Measurements from ENCODE around the gene AURKAIP1. TPM values are rescaled to one million over a fixed set of nuclear protein-coding genes. Genes with fewer than 3 reads are reported as not detected.

The AURKAIP1 gene
- total RNA-seq, 1 experiment from 2014 or later: 49.1 TPM

DNA sequence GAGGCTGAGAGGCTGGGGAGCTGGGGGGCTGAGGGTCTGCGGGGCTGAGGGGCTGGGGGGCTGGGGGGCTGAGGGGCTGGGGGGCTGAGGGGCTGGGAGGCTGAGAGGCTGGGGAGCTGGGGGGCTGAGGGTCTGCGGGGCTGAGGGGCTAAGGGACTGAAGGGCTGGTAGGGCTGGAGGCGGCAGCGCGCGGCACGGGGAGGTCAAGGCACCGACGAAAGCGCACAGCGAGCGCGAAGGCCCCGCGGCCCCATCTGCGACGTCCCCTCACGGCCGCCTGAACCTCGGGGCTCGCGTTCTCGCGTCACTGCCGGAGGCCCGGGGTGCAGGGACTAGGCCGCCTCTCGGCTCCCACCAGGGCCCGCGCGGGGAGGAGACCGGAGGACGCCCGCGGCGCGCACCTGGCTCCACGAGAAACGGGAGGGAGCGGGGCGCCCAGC, 50.9 kb downstream of the AURKAIP1 start:
- Histone ChIP-seq H3K27me3 (ENCODE audit: low read length) (no peaks in the 10 kb centered on the region), H3K9me2 (replicated peaks; ENCODE audit: insufficient read depth, low read length) (no peaks in the 10 kb centered on the region), H2AFZ (ENCODE audit: low read length) (no peak overlapping the region), H4K20me1 (ENCODE audit: insufficient read depth, low read depth, low read length) (peaks cover 31% of the 10 kb centered on the region), H3K9me3 (ENCODE audit: low read length) (no peaks in the 10 kb centered on the region), H3K9ac (ENCODE audit: low read length) (peak overlapping the region; percentile 97), H3K79me2 (ENCODE audit: low read length) (peaks cover 67% of the 10 kb centered on the region), H3K27ac (ENCODE audit: low read length) (no peak overlapping the region), H3K4me2 (ENCODE audit: low read depth, low read length, poor library complexity, severe bottlenecking) (peak overlapping the region; percentile 79), H3K4me3 (ENCODE audit: low read length) (peak overlapping the region; percentile 82), H3K36me3 (ENCODE audit: insufficient read depth, low read length) (no peaks in the 10 kb centered on the region), H3K4me1 (ENCODE audit: low read length) (peaks cover 51% of the 10 kb centered on the region)
- DNase-seq: no peak

Other genes with a start within 250 kb of the AURKAIP1 start
- 0.18 TPM in 1 of 2 replicates, not detected in the other for gene TTLL10, start 201.3 kb downstream of the AURKAIP1 start, total RNA-seq (2014; rRNA removed; shearing (Covaris generic); ENCODE audit: low replicate concordance)
- 0.30 and 0.90 TPM in 2 replicates for gene TNFRSF18, start 168.6 kb downstream of the AURKAIP1 start, total RNA-seq (2014; rRNA removed; shearing (Covaris generic); ENCODE audit: low replicate concordance)
- not detected in 2 replicates for gene TNFRSF4, start 161.1 kb downstream of the AURKAIP1 start, total RNA-seq (2014; rRNA removed; shearing (Covaris generic); ENCODE audit: low replicate concordance)
- 25.6 and 42.0 TPM in 2 replicates for gene SDF4, start 143.2 kb downstream of the AURKAIP1 start, total RNA-seq (2014; rRNA removed; shearing (Covaris generic); ENCODE audit: low replicate concordance)
- 8.6 and 17.7 TPM in 2 replicates for gene B3GALT6, start 143.0 kb downstream of the AURKAIP1 start, total RNA-seq (2014; rRNA removed; shearing (Covaris generic); ENCODE audit: low replicate concordance)
- 2.2 and 2.5 TPM in 2 replicates for gene C1QTNF12, start 128.5 kb downstream of the AURKAIP1 start, total RNA-seq (2014; rRNA removed; shearing (Covaris generic); ENCODE audit: low replicate concordance)
- gene UBE2J2, start 101.4 kb downstream of the AURKAIP1 start, total RNA-seq (2014; rRNA removed; shearing (Covaris generic); ENCODE audit: low replicate concordance): 46.1 and 59.3 TPM in 2 replicates
- 1.2 and 1.4 TPM in 2 replicates for gene SCNN1D, start 94.8 kb downstream of the AURKAIP1 start, total RNA-seq (2014; rRNA removed; shearing (Covaris generic); ENCODE audit: low replicate concordance)
- gene ACAP3, start 67.3 kb downstream of the AURKAIP1 start, total RNA-seq (2014; rRNA removed; shearing (Covaris generic); ENCODE audit: low replicate concordance): 28.1 and 94.6 TPM in 2 replicates
- gene PUSL1, start 66.6 kb downstream of the AURKAIP1 start, total RNA-seq (2014; rRNA removed; shearing (Covaris generic); ENCODE audit: low replicate concordance): 14.9 and 45.1 TPM in 2 replicates
- gene INTS11, start 50.5 kb downstream of the AURKAIP1 start, total RNA-seq (2014; rRNA removed; shearing (Covaris generic); ENCODE audit: low replicate concordance): 69.8 and 168 TPM in 2 replicates
- 35.0 and 74.7 TPM in 2 replicates for gene CPTP, start 50.4 kb downstream of the AURKAIP1 start, total RNA-seq (2014; rRNA removed; shearing (Covaris generic); ENCODE audit: low replicate concordance)
- 49.2 and 82.6 TPM in 2 replicates for gene TAS1R3, start 43.9 kb downstream of the AURKAIP1 start, total RNA-seq (2014; rRNA removed; shearing (Covaris generic); ENCODE audit: low replicate concordance)
- gene DVL1, start 25.8 kb downstream of the AURKAIP1 start, total RNA-seq (2014; rRNA removed; shearing (Covaris generic); ENCODE audit: low replicate concordance): 36.0 and 104 TPM in 2 replicates
- gene MXRA8, start 16.7 kb downstream of the AURKAIP1 start, total RNA-seq (2014; rRNA removed; shearing (Covaris generic); ENCODE audit: low replicate concordance): not detected in 2 replicates
- gene CCNL2, start 24.1 kb upstream of the AURKAIP1 start, total RNA-seq (2014; rRNA removed; shearing (Covaris generic); ENCODE audit: low replicate concordance): 97.9 and 152 TPM in 2 replicates
- 136 and 151 TPM in 2 replicates for gene MRPL20, start 32.1 kb upstream of the AURKAIP1 start, total RNA-seq (2014; rRNA removed; shearing (Covaris generic); ENCODE audit: low replicate concordance)
- gene ANKRD65, start 46.1 kb upstream of the AURKAIP1 start, total RNA-seq (2014; rRNA removed; shearing (Covaris generic); ENCODE audit: low replicate concordance): not detected in 2 replicates
- gene VWA1, start 60.5 kb upstream of the AURKAIP1 start, total RNA-seq (2014; rRNA removed; shearing (Covaris generic); ENCODE audit: low replicate concordance): not detected in 2 replicates
- 0.51 TPM in 1 of 2 replicates, not detected in the other for gene ATAD3C, start 74.5 kb upstream of the AURKAIP1 start, total RNA-seq (2014; rRNA removed; shearing (Covaris generic); ENCODE audit: low replicate concordance)
- 13.9 and 37.2 TPM in 2 replicates for gene ATAD3B, start 96.6 kb upstream of the AURKAIP1 start, total RNA-seq (2014; rRNA removed; shearing (Covaris generic); ENCODE audit: low replicate concordance)
- gene ATAD3A, start 137.0 kb upstream of the AURKAIP1 start, total RNA-seq (2014; rRNA removed; shearing (Covaris generic); ENCODE audit: low replicate concordance): 12.5 and 52.1 TPM in 2 replicates
- gene TMEM240, start 165.4 kb upstream of the AURKAIP1 start, total RNA-seq (2014; rRNA removed; shearing (Covaris generic); ENCODE audit: low replicate concordance): 2.6 TPM in 1 of 2 replicates, not detected in the other
- gene SSU72, start 199.7 kb upstream of the AURKAIP1 start, total RNA-seq (2014; rRNA removed; shearing (Covaris generic); ENCODE audit: low replicate concordance): 70.9 and 80.6 TPM in 2 replicates
- 0.14 TPM in 1 of 2 replicates, not detected in the other for gene FNDC10, start 224.9 kb upstream of the AURKAIP1 start, total RNA-seq (2014; rRNA removed; shearing (Covaris generic); ENCODE audit: low replicate concordance)
- gene MIB2, start 240.3 kb upstream of the AURKAIP1 start, total RNA-seq (2014; rRNA removed; shearing (Covaris generic); ENCODE audit: low replicate concordance): 24.8 and 54.3 TPM in 2 replicates

Measured in Karpas-422 (cell line).